T-helper 1 cell (primary cell): Measurements from ENCODE around the gene TMEM184C.

Source experiments
- DNase-seq, 5 donors: peaks; one replicate each; pipeline ENCODE4 v3.0.0-alpha.2; 2012 to 2020

Gene TMEM184C

GRCh38 chr4:147605499-147605898 is 11.7 kb upstream of the TMEM184C start:
- no peak for DNase-seq

GRCh38 chr4:147607471-147607870 is 9.7 kb upstream of the TMEM184C start:
- no peak for DNase-seq

GRCh38 chr4:147610686-147611085 is 6.5 kb upstream of the TMEM184C start:
- no peak for DNase-seq

GRCh38 chr4:147616849-147617172 is 386 bp upstream of the TMEM184C start:
- DNase-seq = no peak

GRCh38 chr4:147617841-147618691 is 869 bp downstream of the TMEM184C start:
- DNase-seq = no peak

GRCh38 chr4:147620315-147620714 is 3.1 kb downstream of the TMEM184C start:
- no peak for DNase-seq

DNA sequence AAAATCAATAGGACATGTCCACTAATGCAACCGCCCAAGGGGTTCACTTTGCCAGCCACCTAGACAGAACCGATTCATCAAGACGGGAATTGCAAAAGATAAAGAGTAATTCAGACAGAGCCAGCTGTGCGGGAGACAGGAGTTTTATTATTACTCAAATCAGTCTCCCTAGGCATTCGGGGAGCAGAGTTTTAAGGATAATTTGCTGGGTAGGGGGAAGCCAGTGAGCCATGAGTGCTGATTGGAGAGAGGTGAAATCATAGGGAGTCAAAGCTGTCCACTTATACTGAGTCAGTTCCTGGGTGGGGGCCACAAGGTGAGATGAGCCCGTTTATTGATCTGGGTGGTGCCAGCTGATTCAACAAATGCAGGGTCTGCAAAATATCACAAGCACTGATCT is 8.5 kb downstream of the TMEM184C start:
- no peak for DNase-seq

DNA sequence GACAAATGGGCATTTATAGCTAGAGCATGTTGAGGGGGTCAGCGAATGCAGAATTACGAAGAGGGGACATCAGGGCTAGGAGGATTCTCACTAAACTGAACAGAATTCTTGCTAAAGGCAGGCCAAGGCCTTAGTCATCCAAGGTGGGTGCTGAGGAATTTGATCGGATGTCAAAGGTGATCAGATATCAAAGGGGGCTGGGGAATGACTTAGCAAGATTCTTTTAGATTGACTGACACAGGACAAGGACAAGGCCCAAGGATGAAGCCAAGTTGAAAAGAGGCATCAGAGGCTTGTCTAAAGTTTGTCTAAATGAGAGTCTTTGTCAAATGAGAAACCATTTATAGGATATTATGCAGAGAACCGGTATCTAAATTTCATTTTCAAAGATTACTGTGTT is 9.7 kb downstream of the TMEM184C start:
- DNase-seq = no peak

GRCh38 chr4:147628415-147628814 is 11.2 kb downstream of the TMEM184C start:
- DNase-seq = no peak

- no peak for DNase-seq
Observed at GRCh38 chr4:147629783-147630730, 12.9 kb downstream of the TMEM184C start.

- no peak for DNase-seq
Observed at GRCh38 chr4:147633113-147633512, 15.9 kb downstream of the TMEM184C start.

DNA sequence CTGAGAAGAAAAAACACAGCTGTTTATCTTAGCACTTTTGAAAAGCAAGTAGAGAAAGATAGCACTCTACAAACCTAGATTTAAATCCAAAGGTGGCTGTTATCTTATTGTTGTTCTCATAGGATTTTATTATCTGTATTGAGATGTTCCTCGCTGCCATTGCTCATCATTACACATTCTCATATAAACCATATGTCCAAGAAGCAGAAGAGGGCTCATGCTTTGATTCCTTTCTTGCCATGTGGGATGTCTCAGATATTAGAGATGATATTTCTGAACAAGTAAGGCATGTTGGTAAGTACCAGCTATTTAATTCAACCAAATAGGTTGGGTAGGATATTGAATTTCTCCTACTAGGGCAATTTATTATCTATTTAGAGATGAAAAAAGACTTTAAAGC is 16.4 kb downstream of the TMEM184C start:
- no peak for DNase-seq

GRCh38 chr4:147635348-147635747 is 18.2 kb downstream of the TMEM184C start:
- no peak for DNase-seq

GRCh38 chr4:147638365-147638764 is 21.2 kb downstream of the TMEM184C start:
- no peak for DNase-seq

- no peak for DNase-seq
Observed at GRCh38 chr4:147638942-147639341, 21.7 kb downstream of the TMEM184C start.

DNA sequence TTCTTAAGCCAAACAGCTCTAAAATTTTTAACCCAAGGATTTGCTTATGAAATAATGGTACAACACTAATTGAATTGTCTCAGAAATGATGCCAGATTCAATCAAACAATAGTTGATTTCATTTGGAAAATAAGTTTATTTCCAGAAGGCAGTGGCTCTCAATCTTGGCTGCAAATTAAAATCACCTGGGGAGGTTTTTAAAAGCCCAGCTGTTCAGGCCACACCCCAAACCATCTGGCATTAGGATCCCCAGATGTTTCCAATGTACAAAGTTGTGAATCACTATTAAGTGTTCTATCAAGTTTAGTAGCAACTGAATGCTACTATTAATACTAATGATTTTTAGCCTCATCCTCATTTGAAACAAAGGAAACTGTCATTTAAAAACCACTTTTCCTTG is 22.2 kb downstream of the TMEM184C start:
- no peak for DNase-seq

DNA sequence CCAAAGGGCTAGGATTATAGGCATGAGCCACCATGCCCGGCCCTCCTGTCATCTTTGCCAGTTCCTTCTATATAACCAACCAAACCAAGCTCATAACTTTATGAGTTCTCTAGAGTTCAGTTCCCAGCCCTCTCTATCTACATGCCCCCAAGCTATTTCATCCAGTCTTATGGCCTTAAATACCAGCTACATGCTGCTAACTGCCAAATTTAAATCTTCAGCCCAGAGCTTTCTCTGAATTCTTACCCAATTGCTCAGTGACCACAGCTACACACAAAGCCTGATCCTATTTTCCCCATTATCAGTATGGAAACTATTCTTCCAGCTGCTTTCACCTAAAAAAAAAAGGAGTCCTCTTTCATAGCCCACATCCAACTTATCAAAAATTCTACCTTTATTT is 23.1 kb downstream of the TMEM184C start:
- DNase-seq = no peak

GRCh38 chr4:147643616-147644015 is 26.4 kb downstream of the TMEM184C start:
- DNase-seq = no peak

- no peak for DNase-seq
Observed at GRCh38 chr4:147644471-147644870, 27.3 kb downstream of the TMEM184C start.

GRCh38 chr4:147645099-147645498 is 27.9 kb downstream of the TMEM184C start:
- no peak for DNase-seq

- no peak for DNase-seq
Observed at GRCh38 chr4:147648656-147649055, 31.5 kb downstream of the TMEM184C start.

GRCh38 chr4:147651563-147651962 is 34.4 kb downstream of the TMEM184C start:
- no peak for DNase-seq

- no peak for DNase-seq
Observed at GRCh38 chr4:147655639-147656038, 38.4 kb downstream of the TMEM184C start.

- DNase-seq = no peak
Observed at GRCh38 chr4:147658501-147658900, 41.3 kb downstream of the TMEM184C start.
